ENCODE data around the gene FIBCD1. TPM values are rescaled to one million over a fixed set of nuclear protein-coding genes. Genes with fewer than 3 reads are reported as not detected.
"Not testable (repeated sequence)": the region's sequence is repeated elsewhere in the genome, so short reads cannot be mapped to it uniquely, and the experiment has no call there.

FIBCD1 gene
- total RNA-seq, 2 experiments from 2014 or later: not detected

GRCh38 chr9:130917168-130917960 lies 21.7 kb downstream of the FIBCD1 start:
- no peak overlapping the region for H3K27ac Mint-ChIP-seq
- H3K36me3 Mint-ChIP-seq (ENCODE audit: low read depth): no peaks in the 10 kb centered on the region
- DNase-seq: no peak
- no peaks in the 10 kb centered on the region for H3K9me3 Mint-ChIP-seq
- H3K4me1 Mint-ChIP-seq: no peaks in the 10 kb centered on the region
- no peak overlapping the region for H3K4me3 Mint-ChIP-seq
- H3K27me3 Mint-ChIP-seq: no peaks in the 10 kb centered on the region
- CTCF ChIA-PET: no interaction called here
- POLR2A ChIA-PET: no interaction called here

- Mint-ChIP-seq H3K4me3 (no peak overlapping the region), H3K27ac (no peak overlapping the region), H3K4me1 (no peaks in the 10 kb centered on the region), H3K36me3 (ENCODE audit: low read depth) (no peaks in the 10 kb centered on the region), H3K27me3 (no peaks in the 10 kb centered on the region), H3K9me3 (no peaks in the 10 kb centered on the region)
- CTCF ChIA-PET: no interaction called here
- POLR2A ChIA-PET: no interaction called here
- DNase-seq: no peak
Measured at GRCh38 chr9:130915096-130915447, 24.0 kb downstream of the FIBCD1 start.

GRCh38 chr9:130914417-130915095 lies 24.5 kb downstream of the FIBCD1 start:
- H3K27me3 Mint-ChIP-seq: no peaks in the 10 kb centered on the region
- H3K27ac Mint-ChIP-seq: no peak overlapping the region
- CTCF ChIA-PET: no interaction called here
- POLR2A ChIA-PET: no interaction called here
- H3K4me3 Mint-ChIP-seq: no peak overlapping the region
- H3K9me3 Mint-ChIP-seq: no peaks in the 10 kb centered on the region
- no peak for DNase-seq
- no peaks in the 10 kb centered on the region for H3K4me1 Mint-ChIP-seq
- no peaks in the 10 kb centered on the region for H3K36me3 Mint-ChIP-seq (ENCODE audit: low read depth)

- ChIA-PET POLR2A (no interaction called here), CTCF (no interaction called here)
- H3K4me3 Mint-ChIP-seq: no peak overlapping the region
- H3K4me1 Mint-ChIP-seq: no peaks in the 10 kb centered on the region
- DNase-seq: no peak
- H3K9me3 Mint-ChIP-seq: no peaks in the 10 kb centered on the region
- H3K27me3 Mint-ChIP-seq: no peaks in the 10 kb centered on the region
- H3K27ac Mint-ChIP-seq: no peak overlapping the region
- H3K36me3 Mint-ChIP-seq (ENCODE audit: low read depth): no peaks in the 10 kb centered on the region
Measured at GRCh38 chr9:130913599-130914416, 25.2 kb downstream of the FIBCD1 start.

- Mint-ChIP-seq H3K9me3 (no peaks in the 10 kb centered on the region), H3K4me1 (no peaks in the 10 kb centered on the region), H3K36me3 (ENCODE audit: low read depth) (no peaks in the 10 kb centered on the region), H3K27ac (no peak overlapping the region), H3K27me3 (peaks cover under 1% of the 10 kb centered on the region), H3K4me3 (no peak overlapping the region)
- CTCF ChIA-PET: interaction anchor here (1.0 kb wide), 1 partner anchor 23 kb away, joined by 3 read pairs; no protein-coding TSS in a partner anchor
- DNase-seq: no peak
- POLR2A ChIA-PET: no interaction called here
Measured at GRCh38 chr9:130912932-130913598, 26.0 kb downstream of the FIBCD1 start.

GRCh38 chr9:130911254-130912049 lies 27.6 kb downstream of the FIBCD1 start:
- CTCF ChIA-PET: interaction anchor here (0.7 kb wide), 1 partner anchor 1274 kb away, joined by 4 read pairs; no protein-coding TSS in a partner anchor
- peaks cover 3% of the 10 kb centered on the region for H3K27me3 Mint-ChIP-seq

GRCh38 chr9:130910670-130911069 lies 28.4 kb downstream of the FIBCD1 start:
- H3K27me3 Mint-ChIP-seq; CTCF ChIA-PET; H3K4me3 Mint-ChIP-seq; POLR2A ChIA-PET; H3K4me1 Mint-ChIP-seq; H3K27ac Mint-ChIP-seq; H3K9me3 Mint-ChIP-seq; DNase-seq; H3K36me3 Mint-ChIP-seq (ENCODE audit: low read depth): not testable (repeated sequence)

More at GRCh38 chr9:130911254-130912049, 27.6 kb downstream of the FIBCD1 start:
- no peaks in the 10 kb centered on the region for H3K4me1 Mint-ChIP-seq
- H3K9me3 Mint-ChIP-seq: no peaks in the 10 kb centered on the region
- no peak for DNase-seq
- POLR2A ChIA-PET: no interaction called here
- no peak overlapping the region for H3K4me3 Mint-ChIP-seq
- H3K36me3 Mint-ChIP-seq (ENCODE audit: low read depth): no peaks in the 10 kb centered on the region
- no peak overlapping the region for H3K27ac Mint-ChIP-seq

- H3K27me3 Mint-ChIP-seq; H3K27ac Mint-ChIP-seq; H3K9me3 Mint-ChIP-seq; H3K4me1 Mint-ChIP-seq; CTCF ChIA-PET; H3K4me3 Mint-ChIP-seq; POLR2A ChIA-PET; H3K36me3 Mint-ChIP-seq (ENCODE audit: low read depth); DNase-seq: not testable (repeated sequence)
Measured at GRCh38 chr9:130910041-130910440, 29.0 kb downstream of the FIBCD1 start.

GRCh38 chr9:130908878-130909355 lies 30.1 kb downstream of the FIBCD1 start:
- no peaks in the 10 kb centered on the region for H3K4me1 Mint-ChIP-seq

GRCh38 chr9:130908146-130908877 lies 30.7 kb downstream of the FIBCD1 start:
- POLR2A ChIA-PET: no interaction called here
- DNase-seq: no peak
- Mint-ChIP-seq H3K4me1 (no peaks in the 10 kb centered on the region), H3K4me3 (no peak overlapping the region), H3K9me3 (no peaks in the 10 kb centered on the region), H3K27me3 (peaks cover 3% of the 10 kb centered on the region), H3K36me3 (ENCODE audit: low read depth) (no peaks in the 10 kb centered on the region), H3K27ac (no peak overlapping the region)
- CTCF ChIA-PET: interaction anchor here (0.9 kb wide), 1 partner anchor 14 kb away, joined by 3 read pairs; no protein-coding TSS in a partner anchor

More at GRCh38 chr9:130908878-130909355, 30.1 kb downstream of the FIBCD1 start:
- Mint-ChIP-seq H3K36me3 (ENCODE audit: low read depth) (no peaks in the 10 kb centered on the region), H3K27ac (no peak overlapping the region), H3K9me3 (no peaks in the 10 kb centered on the region), H3K27me3 (peaks cover 3% of the 10 kb centered on the region), H3K4me3 (no peak overlapping the region)
- POLR2A ChIA-PET: no interaction called here
- no peak for DNase-seq
- CTCF ChIA-PET: no interaction called here

GRCh38 chr9:130906735-130907416 lies 32.2 kb downstream of the FIBCD1 start:
- H3K36me3 Mint-ChIP-seq (ENCODE audit: low read depth): no peaks in the 10 kb centered on the region
- no peak overlapping the region for H3K27ac Mint-ChIP-seq
- H3K4me3 Mint-ChIP-seq: no peak overlapping the region
- no peaks in the 10 kb centered on the region for H3K9me3 Mint-ChIP-seq
- CTCF ChIA-PET: no interaction called here
- no peaks in the 10 kb centered on the region for H3K4me1 Mint-ChIP-seq
- DNase-seq: no peak
- H3K27me3 Mint-ChIP-seq: peaks cover 3% of the 10 kb centered on the region
- POLR2A ChIA-PET: no interaction called here

All from activated CD4-positive, alpha-beta T cell treated with anti-CD3 and anti-CD28 coated beads, Interleukin-2, amount 10 ng/mL, durations not matched to agents 7 days and 5 days (primary cell).